Keratinocyte (primary cell): Measurements from ENCODE around the gene CD36. TPM values are rescaled to one million over a fixed set of nuclear protein-coding genes. Genes with fewer than 3 reads are reported as not detected.
A peak's percentile ranks its signal among the peaks of the same experiment; 100 is the strongest.

ENCODE experiments used
- DNase-seq: peaks from one replicate; pipeline ENCODE4 v3.0.0-alpha.2; 2011; ENCODE audit warnings: low read depth, missing footprints, low spot score
- FAIRE-seq: peaks from 2 replicates; lab custom pipeline; 2011; peaks lifted over from hg19 to GRCh38; lab: Jason Lieb, UNC
- H2AFZ ChIP-seq: 2 replicates; pipeline ENCODE4 v1.6.0; 2012; ENCODE audit warnings: low read length, control low read depth, inconsistent platforms; ENCODE audit not compliant: control insufficient read depth
- H3K27ac ChIP-seq: 2 replicates; pipeline ENCODE4 v1.5.1; 2011; ENCODE audit warnings: low read length; ENCODE audit not compliant: control insufficient read depth, insufficient read depth
- H3K27me3 ChIP-seq: 3 replicates; pipeline ENCODE4 v1.6.0; 2011; ENCODE audit warnings: low read length; ENCODE audit not compliant: control insufficient read depth, insufficient read depth; ENCODE audit errors: extremely low read depth
- H3K36me3 ChIP-seq, 2 experiments: 2 replicates in 1 of 2; 3 replicates in 1 of 2; pipeline ENCODE4 v1.5.1; 2011; ENCODE audit warnings: low read length in 2 of 2, mild to moderate bottlenecking in 1 of 2; ENCODE audit not compliant: control insufficient read depth in 2 of 2, insufficient read depth in 2 of 2; ENCODE audit errors: extremely low read depth in 1 of 2
- H3K4me1 ChIP-seq: 3 replicates; pipeline ENCODE4 v1.5.1; 2011; ENCODE audit warnings: low read length; ENCODE audit not compliant: control insufficient read depth, insufficient read depth; ENCODE audit errors: extremely low read depth
- H3K4me2 ChIP-seq: 3 replicates; pipeline ENCODE4 v1.6.0; 2011; ENCODE audit warnings: low read depth, low read length; ENCODE audit not compliant: control insufficient read depth, insufficient read depth; ENCODE audit errors: extremely low read depth
- H3K4me3 ChIP-seq, 3 experiments: fragments of 200-600 bp in 1 of 3; sonication (generic) in 1 of 3; 2 replicates in 2 of 3; 3 replicates in 1 of 3; pipeline ENCODE4 v1.5.1; 2011 to 2016; ENCODE audit warnings: low read length in 3 of 3, mild to moderate bottlenecking in 3 of 3, control low read depth in 2 of 3, inconsistent platforms in 1 of 3, low read depth in 1 of 3, mixed read lengths in 1 of 3, mixed run types in 1 of 3, moderate library complexity in 1 of 3; ENCODE audit not compliant: control insufficient read depth in 2 of 3, insufficient read depth in 2 of 3; ENCODE audit errors: extremely low read depth in 1 of 3
- H3K79me2 ChIP-seq: 2 replicates; pipeline ENCODE4 v1.6.0; 2012; ENCODE audit warnings: low read length; ENCODE audit not compliant: control insufficient read depth, insufficient read depth
- H3K9ac ChIP-seq: 3 replicates; pipeline ENCODE4 v1.6.0; 2011; ENCODE audit warnings: low read length; ENCODE audit not compliant: control insufficient read depth, insufficient read depth; ENCODE audit errors: extremely low read depth
- H3K9me1 ChIP-seq: 3 replicates; pipeline ENCODE4 v1.6.0; 2011; ENCODE audit warnings: low read length; ENCODE audit not compliant: control insufficient read depth, insufficient read depth; ENCODE audit errors: extremely low read depth
- H3K9me3 ChIP-seq: 2 replicates; pipeline ENCODE4 v1.5.1; 2012; ENCODE audit warnings: low read depth, low read length; ENCODE audit not compliant: control insufficient read depth
- H4K20me1 ChIP-seq: 3 replicates; pipeline ENCODE4 v1.6.0; 2011; ENCODE audit warnings: low read length; ENCODE audit not compliant: control insufficient read depth, insufficient read depth; ENCODE audit errors: extremely low read depth
- CTCF ChIP-seq, 3 experiments: IDR thresholded peaks in 1 of 3; conservative IDR thresholded peaks in 1 of 3; optimal IDR thresholded peaks in 1 of 3; 2 replicates in 2 of 3; 3 replicates in 1 of 3; pipeline versions ENCODE3 to v1.5.1; 2011; ENCODE audit warnings: low read length in 3 of 3, mild to moderate bottlenecking in 3 of 3, moderate library complexity in 2 of 3, control low read depth in 1 of 3, inconsistent platforms in 1 of 3; ENCODE audit not compliant: insufficient read depth in 2 of 3; ENCODE audit errors: extremely low read depth in 1 of 3
- EZH2 ChIP-seq: IDR thresholded peaks from one replicate; pipeline ENCODE4 v1.6.1; 2012; ENCODE audit warnings: inconsistent platforms, mild to moderate bottlenecking, low read length, moderate library complexity
- dilution Hi-C: fragments of 300-500 bp; cut with MboI; formaldehyde crosslinking; loops from one replicate; pipeline ENCODE4 v1.7.0; 2020; ENCODE audit warnings: low sequenced_read_pairs; ENCODE audit not compliant: extremely low pct_ligation_motif_present
- polyA plus RNA-seq, 5 experiments: library from polyadenylated mRNA; depleted of rRNA in 3 of 5; stranded (reverse) in 3 of 5; stranded (forward) in 1 of 5; unstranded in 1 of 5; fragments of >200 nt; gene quantifications; 1 replicate in 1 of 5; 2 replicates in 3 of 5; 3 replicates in 1 of 5; pipeline versions ENCODE4 v1.2.1 to v1.2.3, GENCODE V29; 2011 to 2012; ENCODE audit warnings: missing spikeins in 2 of 5, low read depth in 1 of 5, low replicate concordance in 1 of 5

Gene CD36
- polyA plus RNA-seq, 1 donor (not counting 4 experiments of a cell fraction or from before 2014, with no cell fraction given): 0.59 TPM

GRCh38 chr7:80660939-80661338, 22.5 kb downstream of the CD36 start:
- Histone ChIP-seq H3K27me3 (no peaks in the 10 kb centered on the region), H3K36me3 (no peaks in the 10 kb centered on the region), H3K79me2 (no peaks in the 10 kb centered on the region), H3K9me3 (no peaks in the 10 kb centered on the region), H3K4me2 (no peak overlapping the region), H3K9me1 (no peaks in the 10 kb centered on the region), H4K20me1 (no peaks in the 10 kb centered on the region), H3K4me3 (no peak overlapping the region), H2AFZ (no peak overlapping the region), H3K4me1 (peaks cover 4% of the 10 kb centered on the region), H3K9ac (no peak overlapping the region), H3K27ac (no peak overlapping the region)
- TF ChIP-seq CTCF (optimal IDR thresholded peaks at IDR 0.05 in 1 of 3, IDR thresholded peaks at IDR 0.05 in 1 of 3, conservative IDR thresholded peaks at IDR 0.05 in 1 of 3; ENCODE audit: extremely low read depth in 1 of 3, insufficient read depth in 2 of 3, low read length in 3 of 3) (no peak), EZH2 (no peak)
- FAIRE-seq (no peak), DNase-seq (no peak)
- dilution Hi-C loops: loop anchor here (25.0 kb wide), 1 partner anchor 224 kb away; no protein-coding TSS in a partner anchor

GRCh38 chr7:80661729-80662128, 23.3 kb downstream of the CD36 start:
- H3K27me3 ChIP-seq: no peaks in the 10 kb centered on the region
- DNase-seq: no peak
- dilution Hi-C loops: loop anchor here (25.0 kb wide), 1 partner anchor 224 kb away; no protein-coding TSS in a partner anchor
- no peak overlapping the region for H3K4me3 ChIP-seq
- no peaks in the 10 kb centered on the region for H3K79me2 ChIP-seq
- no peak for FAIRE-seq
- TF ChIP-seq EZH2: no peak
- TF ChIP-seq CTCF (optimal IDR thresholded peaks at IDR 0.05 in 1 of 3, IDR thresholded peaks at IDR 0.05 in 1 of 3, conservative IDR thresholded peaks at IDR 0.05 in 1 of 3; ENCODE audit: extremely low read depth in 1 of 3, insufficient read depth in 2 of 3, low read length in 3 of 3): peak; percentile 26 to 41 (median 26)
- H3K4me1 ChIP-seq: peaks cover 4% of the 10 kb centered on the region
- H4K20me1 ChIP-seq: no peaks in the 10 kb centered on the region
- no peaks in the 10 kb centered on the region for H3K36me3 ChIP-seq
- no peaks in the 10 kb centered on the region for H3K9me3 ChIP-seq
- no peak overlapping the region for H3K9ac ChIP-seq
- H3K4me2 ChIP-seq: no peak overlapping the region
- no peaks in the 10 kb centered on the region for H3K9me1 ChIP-seq
- no peak overlapping the region for H2AFZ ChIP-seq
- no peak overlapping the region for H3K27ac ChIP-seq
